Gastroesophageal sphincter (tissue), 4 donors: ENCODE measurements around the gene GRIP1. TPM values are rescaled to one million over a fixed set of nuclear protein-coding genes. Genes with fewer than 3 reads are reported as not detected.

ENCODE experiments used
- ATAC-seq: fragments of 150-250 bp; one replicate; pipeline ENCODE4 v1.9.1; 2016; ENCODE audit warnings: mild to moderate bottlenecking, moderate library complexity
- H3K27ac ChIP-seq, 4 donors: fragments of 200-600 bp; sonication (generic) in 3 of 4; 1 replicate in 3 of 4; 2 replicates in 1 of 4; pipeline ENCODE4 v1.5.1; 2016 to 2019
- H3K27me3 ChIP-seq: fragments of 200-600 bp; sonication (generic); one replicate; pipeline ENCODE4 v1.5.1; 2019
- H3K36me3 ChIP-seq, 2 donors: fragments of 200-600 bp; sonication (generic); one replicate each; pipeline ENCODE4 v1.5.1; 2019; ENCODE audit warnings: control low read depth in 1 of 2
- H3K4me1 ChIP-seq, 3 donors: fragments of 200-600 bp; sonication (generic); 1 replicate in 2 of 3; 2 replicates in 1 of 3; pipeline ENCODE4 v1.5.1; 2016 to 2019; ENCODE audit warnings: control low read depth in 2 of 3
- H3K4me3 ChIP-seq, 2 donors: fragments of 200-600 bp; sonication (generic); one replicate each; pipeline ENCODE4 v1.5.1; 2019; ENCODE audit warnings: mild to moderate bottlenecking in 1 of 2, moderate library complexity in 1 of 2
- H3K9me3 ChIP-seq, 3 donors: fragments of 200-600 bp; sonication (generic); one replicate each; pipeline ENCODE4 v1.5.1; 2017 to 2019; ENCODE audit warnings: control low read depth in 2 of 3
- CTCF ChIP-seq, 4 experiments: fragments of 200-600 bp in 2 of 4; fragments of 450-650 bp in 2 of 4; sonication (generic) in 1 of 4; IDR thresholded peaks; one replicate each; pipeline ENCODE4 v1.5.1; 2017 to 2019; ENCODE audit warnings: antibody characterized with exemption in 4 of 4, mild to moderate bottlenecking in 2 of 4, moderate library complexity in 2 of 4
- EP300 ChIP-seq: sonication (generic); formaldehyde crosslinking; IDR thresholded peaks from one replicate; pipeline ENCODE4 v1.6.1; 2017; ENCODE audit warnings: antibody characterized with exemption, mild to moderate bottlenecking
- POLR2A ChIP-seq, 2 donors: fragments of 450-650 bp; IDR thresholded peaks; one replicate each; pipeline ENCODE4 v1.6.1; 2017; ENCODE audit warnings: antibody characterized with exemption in 2 of 2, mild to moderate bottlenecking in 2 of 2, moderate library complexity in 1 of 2
- POLR2AphosphoS5 ChIP-seq: sonication (generic); formaldehyde crosslinking; IDR thresholded peaks from one replicate; pipeline ENCODE4 v1.6.1; 2017; ENCODE audit warnings: antibody characterized with exemption
- WGBS, 2 donors: methylation state at CpG; one replicate each; pipeline ENCODE4 v1.1.5; 2018; ENCODE audit warnings: low coverage in 1 of 2; 5-methylcytosine and 5-hydroxymethylcytosine counted together
- total RNA-seq, 4 donors: library from RNA; depleted of rRNA; stranded (reverse); fragments of >200 nt; gene quantifications; one replicate each; pipeline ENCODE4 v1.1.0, GENCODE V29; 2016

Gene GRIP1
- total RNA-seq, 4 donors from 2014 or later = 6.8 to 17.8 (median 11.6) TPM

- ATAC-seq = no peak
- WGBS, 2 donors = 66 to 73% methylated on average over 2 of the region's 2 CpGs
- no peaks in the 10 kb centered on the region for H3K36me3 ChIP-seq
- H3K27me3 ChIP-seq = no peaks in the 10 kb centered on the region
- H3K4me1 ChIP-seq = no peaks in the 10 kb centered on the region
- no peak overlapping the region for H3K4me3 ChIP-seq
- TF ChIP-seq CTCF (IDR thresholded peaks at IDR 0.05) = no peak
- TF ChIP-seq POLR2AphosphoS5 = no peak
- TF ChIP-seq POLR2A (IDR thresholded peaks at IDR 0.05) = no peak
- no peak for TF ChIP-seq EP300
- H3K27ac ChIP-seq = no peak overlapping the region
- no peaks in the 10 kb centered on the region for H3K9me3 ChIP-seq
Measured at GRCh38 chr12:66514581-66514980, 164.3 kb downstream of the GRIP1 start.

- no peaks in the 10 kb centered on the region for H3K4me1 ChIP-seq
- ATAC-seq = no peak
- H3K36me3 ChIP-seq = no peaks in the 10 kb centered on the region
- TF ChIP-seq CTCF (IDR thresholded peaks at IDR 0.05) (no peak), EP300 (no peak), POLR2AphosphoS5 (no peak), POLR2A (IDR thresholded peaks at IDR 0.05) (no peak)
- no peaks in the 10 kb centered on the region for H3K9me3 ChIP-seq
- H3K4me3 ChIP-seq = no peak overlapping the region
- 75 to 83% methylated on average over 2 of the region's 2 CpGs for WGBS, 2 donors
- no peaks in the 10 kb centered on the region for H3K27me3 ChIP-seq
- H3K27ac ChIP-seq = no peak overlapping the region
Measured at GRCh38 chr12:66508025-66508424, 170.9 kb downstream of the GRIP1 start.

DNA sequence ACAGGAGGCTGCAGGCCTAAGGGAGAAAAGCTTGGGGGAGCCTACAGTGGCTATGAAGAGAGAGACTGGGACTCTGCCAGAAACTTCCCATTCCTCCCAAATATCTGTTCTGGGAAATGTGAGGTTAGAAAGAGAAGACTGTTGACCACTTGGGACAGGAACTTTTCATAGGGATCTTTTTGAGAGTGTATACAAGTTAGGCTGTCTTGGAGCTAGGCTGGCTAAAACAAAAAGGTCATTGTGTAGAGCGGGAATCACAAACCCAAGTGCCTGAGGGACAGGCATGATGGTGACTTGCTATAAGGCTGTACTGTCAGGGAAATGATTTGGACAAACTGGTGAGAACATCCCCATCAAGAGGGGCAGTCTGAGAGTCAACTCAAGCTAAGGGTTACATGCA is 175.1 kb downstream of the GRIP1 start:
- no peaks in the 10 kb centered on the region for H3K4me1 ChIP-seq
- no peak for ATAC-seq
- no peak overlapping the region for H3K27ac ChIP-seq
- WGBS, 2 donors = 86 to 100% methylated on average over 1 of the region's 1 CpG
- no peaks in the 10 kb centered on the region for H3K9me3 ChIP-seq
- H3K27me3 ChIP-seq = no peaks in the 10 kb centered on the region
- no peak overlapping the region for H3K4me3 ChIP-seq
- no peaks in the 10 kb centered on the region for H3K36me3 ChIP-seq
- TF ChIP-seq POLR2A (IDR thresholded peaks at IDR 0.05) (no peak), CTCF (IDR thresholded peaks at IDR 0.05) (no peak), EP300 (no peak), POLR2AphosphoS5 (no peak)

- H3K27me3 ChIP-seq = no peaks in the 10 kb centered on the region
- H3K36me3 ChIP-seq = no peaks in the 10 kb centered on the region
- H3K4me1 ChIP-seq = no peaks in the 10 kb centered on the region
- WGBS, 2 donors = 71 to 81% methylated on average over 4 to 5 of the region's 5 CpGs
- no peaks in the 10 kb centered on the region for H3K9me3 ChIP-seq
- H3K27ac ChIP-seq = no peak overlapping the region
- no peak overlapping the region for H3K4me3 ChIP-seq
- ATAC-seq = no peak
- TF ChIP-seq EP300 (no peak), POLR2AphosphoS5 (no peak), POLR2A (IDR thresholded peaks at IDR 0.05) (no peak), CTCF (IDR thresholded peaks at IDR 0.05) (no peak)
Measured at GRCh38 chr12:66502911-66503310, 176.0 kb downstream of the GRIP1 start.

GRCh38 chr12:66500841-66501240 is 178.0 kb downstream of the GRIP1 start:
- TF ChIP-seq POLR2A (IDR thresholded peaks at IDR 0.05) (no peak), CTCF (IDR thresholded peaks at IDR 0.05) (no peak), EP300 (no peak)
- 69% methylated on average over 1 of the region's 1 CpG; no CpG with 5 or more reads in 1 of the 2 donors for WGBS, 2 donors
- no peak for ATAC-seq

More at GRCh38 chr12:66500841-66501240, 178.0 kb downstream of the GRIP1 start:
- Histone ChIP-seq H3K9me3 (no peaks in the 10 kb centered on the region), H3K27ac (no peak overlapping the region), H3K27me3 (no peaks in the 10 kb centered on the region), H3K4me3 (no peak overlapping the region), H3K4me1 (no peaks in the 10 kb centered on the region), H3K36me3 (no peaks in the 10 kb centered on the region)
